K562 (cell line): ENCODE measurements around the gene NKD1. TPM values are rescaled to one million over a fixed set of nuclear protein-coding genes. Genes with fewer than 3 reads are reported as not detected.

Experiments used
- ATAC-seq: fragments of 200-7000 bp; cut with Tn5 transposase; 3 replicates; pipeline ENCODE4 v1.9.1; 2020; ENCODE audit warnings: moderate library complexity
- BruUV-seq: library from RNA; stranded (reverse); fragments of 400-500 nt; replicated peaks from 2 replicates; lab custom pipeline; 2021; lab: Mats Ljungman, UMichigan
- CTCF ChIA-PET: fragments of 300-600 bp; formaldehyde crosslinking; extraction: SDS; loops from one replicate; lab custom pipeline; 2021; ENCODE audit warnings: low intra/inter-chr PET ratio; lab: Yijun Ruan, JAX
- POLR2A ChIA-PET: fragments of 300-600, 350-650 bp; sonication (Branson Sonifier 250); formaldehyde crosslinking; extraction: SDS; loops from one replicate; lab custom pipeline; 2021; ENCODE audit warnings: antibody characterized with exemption, inconsistent platforms; lab: Yijun Ruan, JAX
- DNase-seq, 4 experiments: peaks; one replicate each; pipeline versions ENCODE4 v3.0.0 to v3.0.0-alpha.2; 2011 to 2018; ENCODE audit warnings: low spot score in 3 of 4, mixed read lengths in 3 of 4; ENCODE audit errors: extremely low read depth in 1 of 4
- FAIRE-seq: peaks from 2 replicates; lab custom pipeline; 2011; peaks lifted over from hg19 to GRCh38; lab: Jason Lieb, UNC
- H2AFZ ChIP-seq: 2 replicates; pipeline ENCODE4 v1.6.0; 2011; ENCODE audit warnings: low read depth, low read length, control low read depth, inconsistent platforms
- H3K27ac ChIP-seq: fragments of 200-600 bp; 3 replicates; pipeline ENCODE4 v1.8.0; 2011; ENCODE audit warnings: low read depth, mild to moderate bottlenecking, control low read depth, inconsistent platforms, low read length, moderate library complexity, mixed read lengths; ENCODE audit errors: extremely low read depth
- H3K27me3 ChIP-seq, 2 experiments: fragments of 300-600 bp in 1 of 2; 2 replicates in 1 of 2; 3 replicates in 1 of 2; pipeline versions ENCODE4 v1.6.0 to v1.8.0; 2011; ENCODE audit warnings: inconsistent platforms in 2 of 2, low read length in 2 of 2, mild to moderate bottlenecking in 1 of 2, mixed read lengths in 1 of 2, moderate library complexity in 1 of 2; ENCODE audit not compliant: control insufficient read depth in 2 of 2, insufficient read depth in 2 of 2
- H3K36me3 ChIP-seq: fragments of 300-600 bp; 3 replicates; pipeline ENCODE4 v1.8.0; 2011; ENCODE audit warnings: mild to moderate bottlenecking, low read length, inconsistent platforms; ENCODE audit not compliant: control insufficient read depth, insufficient read depth
- H3K4me1 ChIP-seq, 2 experiments: fragments of 200-600 bp in 1 of 2; replicated peaks in 1 of 2; 2 replicates in 1 of 2; 3 replicates in 1 of 2; pipeline versions ENCODE4 v1.5.1 to v1.8.0; 2011; ENCODE audit warnings: inconsistent platforms in 2 of 2, low read length in 2 of 2, mild to moderate bottlenecking in 1 of 2, mixed read lengths in 1 of 2, moderate library complexity in 1 of 2; ENCODE audit not compliant: control insufficient read depth in 2 of 2, insufficient read depth in 2 of 2
- H3K4me2 ChIP-seq: 2 replicates; pipeline ENCODE4 v1.6.1; 2011; ENCODE audit warnings: low read length, control low read depth, inconsistent platforms, mixed read lengths; ENCODE audit not compliant: insufficient read depth
- H3K4me3 ChIP-seq: fragments of 200-600 bp; sonication (generic), shearing (Covaris generic); 2 replicates; pipeline ENCODE4 v1.5.1; 2016; ENCODE audit warnings: control low read depth, inconsistent platforms
- H3K79me2 ChIP-seq: fragments of 200-600 bp; 3 replicates; pipeline ENCODE4 v1.8.0; 2011; ENCODE audit warnings: low read length, inconsistent platforms; ENCODE audit not compliant: control insufficient read depth, insufficient read depth
- H3K9ac ChIP-seq, 2 experiments: 2 replicates each; pipeline versions ENCODE4 v1.6.0 to v1.6.1; 2011; ENCODE audit warnings: low read depth in 2 of 2, low read length in 2 of 2, control low read depth in 1 of 2, inconsistent platforms in 1 of 2, mild to moderate bottlenecking in 1 of 2, mixed read lengths in 1 of 2; ENCODE audit not compliant: insufficient read depth in 1 of 2
- H3K9me1 ChIP-seq: one replicate; pipeline ENCODE4 v1.6.0; 2011; ENCODE audit warnings: inconsistent platforms, mild to moderate bottlenecking, low read length, moderate library complexity; ENCODE audit not compliant: control insufficient read depth, insufficient read depth
- H3K9me3 ChIP-seq: replicated peaks from 2 replicates; pipeline ENCODE4 v1.5.1; 2011; ENCODE audit warnings: low read depth, low read length, inconsistent platforms; ENCODE audit not compliant: control insufficient read depth, insufficient read depth
- H4K20me1 ChIP-seq: replicated peaks from 2 replicates; pipeline ENCODE4 v1.6.1; 2011; ENCODE audit warnings: low read length, inconsistent platforms, mixed read lengths; ENCODE audit not compliant: control insufficient read depth, insufficient read depth
- POLR3A ChIP-seq: IDR thresholded peaks from 2 replicates; pipeline ENCODE4 v1.6.1; 2011; ENCODE audit warnings: borderline replicate concordance, mild to moderate bottlenecking, moderate library complexity; ENCODE audit not compliant: insufficient read length, insufficient read depth; ENCODE audit errors: extremely low read depth
- SIN3B ChIP-seq: fragments of 450-650 bp; IDR thresholded peaks from 2 replicates; pipeline ENCODE4 v1.6.1; 2017; ENCODE audit warnings: low read depth, mild to moderate bottlenecking, moderate library complexity
- U2AF1 ChIP-seq: fragments of 200-400 bp; formaldehyde crosslinking; optimal IDR thresholded peaks from 2 replicates; pipeline ENCODE3; 2017; ENCODE audit warnings: mild to moderate bottlenecking, low read depth, low read length, moderate library complexity
- ZNF445 ChIP-seq: fragments of 250-450 bp; sonication (Bioruptor Pico); IDR thresholded peaks from 2 replicates; pipeline ENCODE4 v1.4.0; 2020; ENCODE audit warnings: low read depth, mild to moderate bottlenecking, moderate library complexity
- WGBS: fragments of 100-300 bp; shearing (Covaris generic); methylation state at CpG from one replicate; pipeline ENCODE4 v1.1.6; 2016; ENCODE audit warnings: low coverage, mixed read lengths; ENCODE audit not compliant: insufficient coverage; ENCODE audit errors: missing lambda C conversion rate; 5-methylcytosine and 5-hydroxymethylcytosine counted together
- in situ Hi-C: fragments of 300-500 bp; cut with MboI; formaldehyde crosslinking; loops from 4 replicates; pipeline ENCODE4 v1.15.0; 2018; ENCODE audit warnings: inconsistent platforms, mixed read lengths
- intact Hi-C: fragments of 100-400 bp; cut with micrococcal nuclease; formaldehyde crosslinking; loops from 2 replicates; pipeline ENCODE4 v1.14.2; 2022
- polyA plus RNA-seq, 8 experiments: library from polyadenylated mRNA; depleted of rRNA in 4 of 8; stranded (reverse) in 5 of 8; unstranded in 3 of 8; fragments of >200 nt; fragmentation: Nextera tagmentation in 2 of 8; fragmentation: Illumina TruSeq in 1 of 8; extraction: Ambion mirVana in 2 of 8; extraction: Trizol in 1 of 8; gene quantifications; 2 replicates each; pipeline versions ENCODE4 v1.2.1 to v1.2.3, GENCODE V29; 2011 to 2014; ENCODE audit warnings: inconsistent platforms in 1 of 8, missing spikeins in 1 of 8
- total RNA-seq, 7 experiments: library from RNA; depleted of rRNA in 6 of 7; stranded (reverse); fragments of >200 nt in 6 of 7; fragmentation: Illumina TruSeq in 2 of 7; extraction: Trizol in 2 of 7; gene quantifications; 2 replicates each; pipeline versions ENCODE4 v1.2.1 to v1.2.3, GENCODE V29; 2011 to 2021; ENCODE audit warnings: low replicate concordance in 1 of 7
- TF ChIP-seq, protein P1 (sequence below): fragments of 250-450 bp; sonication (Bioruptor Pico); IDR thresholded peaks from 2 replicates; pipeline ENCODE4 v1.8.0; 2021; ENCODE audit warnings: mild to moderate bottlenecking, moderate library complexity
- TF ChIP-seq, protein P2 (sequence below): sonication (generic); formaldehyde crosslinking; IDR thresholded peaks from 2 replicates; pipeline ENCODE4 v1.8.1; 2023; ENCODE audit warnings: mild to moderate bottlenecking, missing genetic modification reagents

NKD1 gene
- total and polyA plus RNA-seq, 9 of the 15 experiments (the other 6 are each of a cell fraction or from before 2014, with no cell fraction given), result under 0.01 to 0.24 (median 0.04) TPM; not detected in 2

DNA sequence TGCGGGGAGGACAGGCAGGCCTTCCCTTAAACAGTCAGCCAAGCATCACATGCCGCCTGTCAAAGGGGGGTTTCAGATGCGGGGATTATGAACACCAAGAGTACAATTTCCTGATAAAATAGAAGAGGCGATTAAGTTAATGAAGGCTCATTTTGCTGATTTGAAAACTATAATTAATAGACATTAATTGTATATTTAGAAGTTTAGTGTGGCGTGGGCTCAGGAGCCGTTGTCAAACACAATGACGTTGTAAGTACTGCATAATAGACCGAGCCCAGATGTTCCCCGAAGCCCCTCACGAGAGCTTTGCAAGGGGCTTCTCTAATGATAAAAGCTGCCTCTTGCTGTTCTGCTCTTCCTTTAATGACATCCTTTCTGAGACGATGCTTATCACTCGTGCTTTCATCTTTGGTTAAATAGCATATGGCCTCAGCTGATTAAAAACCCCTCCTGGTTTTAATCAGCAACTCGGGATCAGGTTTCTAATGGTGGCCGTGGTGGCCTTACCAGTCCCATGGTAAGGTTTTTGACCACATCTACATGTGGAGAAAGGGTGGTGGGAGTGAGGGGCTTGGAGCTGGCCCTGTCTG is 104.7 kb downstream of the NKD1 start:
- Histone ChIP-seq H3K79me2 (no peaks in the 10 kb centered on the region), H2AFZ (no peak overlapping the region), H3K9me1 (peaks cover 3% of the 10 kb centered on the region), H3K9me3 (peaks cover 3% of the 10 kb centered on the region; the same call in 1 of the 2 replicates), H3K4me3 (no peak overlapping the region), H3K4me1 (no peaks in the 10 kb centered on the region), H3K9ac (no peak overlapping the region), H3K4me2 (no peak overlapping the region), H3K27me3 (peaks cover 0 to 12% of the 10 kb centered on the region in 2 experiments; a peak in 1 of 5 replicates), H3K36me3 (no peaks in the 10 kb centered on the region), H3K27ac (no peak overlapping the region), H4K20me1 (0 out of 2 replicates have a peak, but pooled peaks cover 3% of the 10 kb centered on the region)
- POLR2A ChIA-PET, result no interaction called here
- FAIRE-seq, result no peak
- CTCF ChIA-PET, result no interaction called here
- 1% methylated on average over 14 of the region's 14 CpGs for WGBS
- no peak for ATAC-seq
- DNase-seq, result no peak
- in situ Hi-C loops (no loop called here), intact Hi-C loops (no loop called here)
- no TSS peak for BruUV-seq
- TF ChIP-seq U2AF1 (no peak), POLR3A (no peak), ZNF445 (CRISPR knock-in tag) (no peak), SIN3B (no peak)
- TF ChIP-seq, protein P1, sequence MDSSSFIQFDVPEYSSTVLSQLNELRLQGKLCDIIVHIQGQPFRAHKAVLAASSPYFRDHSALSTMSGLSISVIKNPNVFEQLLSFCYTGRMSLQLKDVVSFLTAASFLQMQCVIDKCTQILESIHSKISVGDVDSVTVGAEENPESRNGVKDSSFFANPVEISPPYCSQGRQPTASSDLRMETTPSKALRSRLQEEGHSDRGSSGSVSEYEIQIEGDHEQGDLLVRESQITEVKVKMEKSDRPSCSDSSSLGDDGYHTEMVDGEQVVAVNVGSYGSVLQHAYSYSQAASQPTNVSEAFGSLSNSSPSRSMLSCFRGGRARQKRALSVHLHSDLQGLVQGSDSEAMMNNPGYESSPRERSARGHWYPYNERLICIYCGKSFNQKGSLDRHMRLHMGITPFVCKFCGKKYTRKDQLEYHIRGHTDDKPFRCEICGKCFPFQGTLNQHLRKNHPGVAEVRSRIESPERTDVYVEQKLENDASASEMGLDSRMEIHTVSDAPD (CRISPR knock-in tag), result no peak
- TF ChIP-seq, protein P2, sequence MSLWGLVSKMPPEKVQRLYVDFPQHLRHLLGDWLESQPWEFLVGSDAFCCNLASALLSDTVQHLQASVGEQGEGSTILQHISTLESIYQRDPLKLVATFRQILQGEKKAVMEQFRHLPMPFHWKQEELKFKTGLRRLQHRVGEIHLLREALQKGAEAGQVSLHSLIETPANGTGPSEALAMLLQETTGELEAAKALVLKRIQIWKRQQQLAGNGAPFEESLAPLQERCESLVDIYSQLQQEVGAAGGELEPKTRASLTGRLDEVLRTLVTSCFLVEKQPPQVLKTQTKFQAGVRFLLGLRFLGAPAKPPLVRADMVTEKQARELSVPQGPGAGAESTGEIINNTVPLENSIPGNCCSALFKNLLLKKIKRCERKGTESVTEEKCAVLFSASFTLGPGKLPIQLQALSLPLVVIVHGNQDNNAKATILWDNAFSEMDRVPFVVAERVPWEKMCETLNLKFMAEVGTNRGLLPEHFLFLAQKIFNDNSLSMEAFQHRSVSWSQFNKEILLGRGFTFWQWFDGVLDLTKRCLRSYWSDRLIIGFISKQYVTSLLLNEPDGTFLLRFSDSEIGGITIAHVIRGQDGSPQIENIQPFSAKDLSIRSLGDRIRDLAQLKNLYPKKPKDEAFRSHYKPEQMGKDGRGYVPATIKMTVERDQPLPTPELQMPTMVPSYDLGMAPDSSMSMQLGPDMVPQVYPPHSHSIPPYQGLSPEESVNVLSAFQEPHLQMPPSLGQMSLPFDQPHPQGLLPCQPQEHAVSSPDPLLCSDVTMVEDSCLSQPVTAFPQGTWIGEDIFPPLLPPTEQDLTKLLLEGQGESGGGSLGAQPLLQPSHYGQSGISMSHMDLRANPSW (CRISPR knock-in tag), result no peak
